GM13977 (cell line): ENCODE measurements around the gene STIP1.
A peak's percentile ranks its signal among the peaks of the same experiment; 100 is the strongest.

ENCODE experiments used
- DNase-seq: peaks from one replicate; pipeline ENCODE4 v3.0.0; 2012; ENCODE audit warnings: low spot score
- in situ Hi-C: fragments of 300-500 bp; cut with MboI; formaldehyde crosslinking; loops from one replicate; pipeline ENCODE4 v1.12.0; 2022; ENCODE audit warnings: low sequenced_read_pairs, low pct_unique_long_range_greater_than_20kb, mixed read lengths, inconsistent platforms; ENCODE audit not compliant: unreplicated experiment
- TF ChIP-seq, protein P1 (sequence below): IDR thresholded peaks from 2 replicates; pipeline ENCODE4 v1.5.1; 2012; ENCODE audit warnings: mild to moderate bottlenecking, control low read depth; ENCODE audit not compliant: insufficient read depth; ENCODE audit errors: extremely low read depth, missing control alignments

Gene STIP1

DNA sequence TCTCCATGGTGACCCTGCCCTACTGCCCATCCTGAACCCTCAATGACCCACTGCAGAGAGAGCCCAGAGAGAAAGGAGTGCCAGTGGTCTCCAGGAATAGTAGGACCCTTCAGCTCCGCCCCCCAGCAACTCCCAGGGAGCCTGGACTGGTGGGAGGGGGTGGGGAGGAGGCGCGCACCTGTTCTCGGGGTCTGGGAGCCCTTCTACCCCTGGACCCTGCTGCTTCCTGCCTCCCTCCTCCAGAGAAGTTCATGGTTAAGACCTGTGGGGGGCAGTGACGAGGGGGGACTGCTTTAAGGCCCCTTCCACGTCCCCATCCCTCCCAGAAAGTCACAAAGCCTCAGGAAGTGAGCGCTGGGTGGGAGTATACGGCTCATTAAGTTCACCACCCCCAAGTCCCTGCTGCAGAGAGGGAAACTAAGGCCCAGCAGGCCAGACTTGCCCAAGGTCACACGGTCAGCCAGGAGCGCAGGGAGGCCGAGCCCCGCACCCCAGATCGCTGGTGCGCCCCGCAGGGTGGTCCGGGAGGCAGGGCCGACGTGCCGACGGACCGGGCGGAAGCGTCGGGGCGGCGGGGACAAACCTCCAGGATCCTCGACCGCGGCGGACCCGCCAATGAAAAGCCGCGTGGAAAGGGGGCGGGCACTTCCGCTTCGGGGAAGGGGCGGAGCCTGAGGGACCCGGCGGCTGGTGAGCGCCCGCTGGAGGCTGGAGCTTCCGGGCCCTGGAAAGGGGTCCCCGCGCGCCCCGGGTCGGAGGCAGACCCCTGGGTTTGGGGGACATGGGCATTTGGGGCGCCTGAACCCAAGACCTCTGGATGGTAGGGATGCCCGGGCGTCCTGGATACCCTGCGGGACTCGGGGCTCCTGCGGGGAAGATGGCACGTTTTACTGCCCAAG, 39.9 kb downstream of the STIP1 start, which contains the start of the genes NUDT22 and TRPT1:
NUDT22 (plus strand) TSS at position 667 of the 899 bp plus-strand sequence. CDS start 379 bp downstream, outside the sequence.
TRPT1 (minus strand) TSS at position 579 of the 899 bp plus-strand sequence; CDS start at position 253, 326 bp downstream.
- peak; percentile 95 for DNase-seq
- in situ Hi-C loops, result no loop called here
- TF ChIP-seq, protein P1, sequence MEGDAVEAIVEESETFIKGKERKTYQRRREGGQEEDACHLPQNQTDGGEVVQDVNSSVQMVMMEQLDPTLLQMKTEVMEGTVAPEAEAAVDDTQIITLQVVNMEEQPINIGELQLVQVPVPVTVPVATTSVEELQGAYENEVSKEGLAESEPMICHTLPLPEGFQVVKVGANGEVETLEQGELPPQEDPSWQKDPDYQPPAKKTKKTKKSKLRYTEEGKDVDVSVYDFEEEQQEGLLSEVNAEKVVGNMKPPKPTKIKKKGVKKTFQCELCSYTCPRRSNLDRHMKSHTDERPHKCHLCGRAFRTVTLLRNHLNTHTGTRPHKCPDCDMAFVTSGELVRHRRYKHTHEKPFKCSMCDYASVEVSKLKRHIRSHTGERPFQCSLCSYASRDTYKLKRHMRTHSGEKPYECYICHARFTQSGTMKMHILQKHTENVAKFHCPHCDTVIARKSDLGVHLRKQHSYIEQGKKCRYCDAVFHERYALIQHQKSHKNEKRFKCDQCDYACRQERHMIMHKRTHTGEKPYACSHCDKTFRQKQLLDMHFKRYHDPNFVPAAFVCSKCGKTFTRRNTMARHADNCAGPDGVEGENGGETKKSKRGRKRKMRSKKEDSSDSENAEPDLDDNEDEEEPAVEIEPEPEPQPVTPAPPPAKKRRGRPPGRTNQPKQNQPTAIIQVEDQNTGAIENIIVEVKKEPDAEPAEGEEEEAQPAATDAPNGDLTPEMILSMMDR, result peak; percentile 29

DNA sequence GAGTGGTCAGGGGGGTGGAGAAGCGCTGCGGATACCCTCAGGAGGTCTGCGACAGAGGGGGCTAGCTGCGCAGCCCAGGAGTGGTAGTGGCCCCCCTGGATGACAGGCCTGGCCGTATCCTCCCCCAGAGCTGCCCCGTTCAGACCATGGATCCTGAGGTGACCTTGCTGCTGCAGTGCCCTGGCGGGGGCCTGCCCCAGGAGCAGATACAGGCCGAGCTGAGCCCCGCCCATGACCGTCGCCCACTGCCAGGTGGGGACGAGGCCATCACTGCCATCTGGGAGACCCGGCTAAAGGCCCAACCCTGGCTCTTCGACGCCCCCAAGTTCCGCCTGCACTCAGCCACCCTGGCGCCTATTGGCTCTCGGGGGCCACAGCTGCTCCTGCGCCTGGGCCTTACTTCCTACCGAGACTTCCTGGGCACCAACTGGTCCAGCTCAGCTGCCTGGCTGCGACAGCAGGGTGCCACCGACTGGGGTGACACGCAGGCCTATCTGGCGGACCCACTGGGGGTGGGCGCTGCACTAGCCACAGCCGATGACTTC, 40.6 kb downstream of the STIP1 start:
- TF ChIP-seq, protein P1, result peak; percentile 1
- DNase-seq, result peak; percentile 85
- in situ Hi-C loops, result no loop called here

DNA sequence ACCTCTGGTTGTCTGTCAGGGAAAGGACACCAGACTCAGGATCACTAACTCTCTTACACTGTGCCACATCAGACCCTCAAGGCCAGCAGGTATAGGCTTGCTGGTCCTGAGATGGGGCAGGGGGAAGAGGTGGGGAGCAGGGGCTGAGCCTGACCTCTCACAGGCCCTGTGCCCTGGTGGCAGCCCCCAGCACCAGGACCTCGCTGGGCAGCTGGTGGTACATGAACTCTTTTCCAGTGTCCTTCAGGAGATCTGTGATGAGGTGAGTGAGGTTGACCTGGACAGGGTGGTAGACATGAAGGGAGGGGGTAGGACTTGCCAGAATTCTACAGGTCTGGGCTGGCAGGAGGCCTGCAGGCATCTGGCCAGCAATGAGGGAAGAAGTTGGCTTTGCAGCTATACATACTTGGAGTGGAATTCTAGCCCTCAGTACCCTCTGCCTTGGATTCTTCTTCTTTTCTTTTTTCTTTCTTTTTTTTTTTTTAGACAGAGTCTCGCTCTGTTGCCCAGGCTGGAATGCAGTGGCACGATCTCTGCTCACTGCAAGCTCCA, 41.5 kb downstream of the STIP1 start:
- DNase-seq, result no peak
- TF ChIP-seq, protein P1, result no peak
- in situ Hi-C loops, result no loop called here

DNA sequence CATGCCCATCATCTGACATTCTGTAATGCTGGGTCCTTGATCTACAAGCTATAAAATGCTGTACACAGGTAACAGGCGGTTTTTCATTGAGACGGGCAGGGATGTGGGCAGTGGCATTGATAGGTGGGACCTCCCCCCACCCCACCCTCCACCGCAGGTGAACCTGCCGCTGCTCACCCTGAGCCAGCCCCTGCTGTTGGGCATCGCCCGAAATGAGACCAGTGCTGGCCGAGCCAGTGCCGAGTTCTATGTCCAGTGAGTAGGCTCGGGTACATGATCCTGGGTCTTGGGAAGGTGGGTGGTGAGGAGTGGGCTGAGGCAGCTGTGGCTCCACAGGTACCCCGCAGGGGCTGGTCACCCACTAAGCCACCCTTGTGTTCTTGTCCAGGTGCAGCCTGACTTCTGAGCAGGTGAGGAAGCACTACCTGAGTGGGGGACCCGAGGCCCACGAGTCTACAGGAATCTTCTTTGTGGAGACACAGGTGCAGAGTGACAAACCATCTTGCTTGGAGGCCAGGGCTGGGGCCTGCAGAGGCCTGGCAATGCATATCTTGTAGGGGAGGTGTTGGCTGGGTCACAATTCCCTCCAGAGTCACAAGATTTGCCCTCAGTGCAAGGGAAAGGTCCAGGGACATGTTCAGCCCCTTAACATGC, 43.2 kb downstream of the STIP1 start:
- TF ChIP-seq, protein P1, result no peak
- in situ Hi-C loops, result no loop called here
- no peak for DNase-seq

DNA sequence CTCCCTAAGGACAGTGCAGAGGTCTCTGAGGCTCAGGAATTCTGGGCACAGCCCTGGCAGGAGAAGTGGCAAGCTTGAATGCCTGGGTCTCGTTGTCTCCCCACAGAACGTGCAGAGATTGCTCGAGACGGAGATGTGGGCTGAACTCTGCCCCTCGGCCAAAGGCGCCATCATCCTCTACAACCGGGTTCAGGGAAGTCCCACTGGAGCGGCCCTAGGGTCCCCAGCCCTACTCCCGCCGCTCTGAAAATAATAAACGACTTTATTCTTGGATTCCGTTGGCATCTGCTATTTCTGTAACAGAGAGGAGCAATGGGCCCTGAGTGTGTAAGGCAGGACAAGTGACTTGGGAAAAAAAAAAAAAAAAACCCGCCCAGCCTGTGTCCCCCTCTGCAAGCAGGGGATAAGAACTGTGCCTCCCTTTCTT, 43.8 kb downstream of the STIP1 start:
- TF ChIP-seq, protein P1, result no peak
- in situ Hi-C loops, result no loop called here
- no peak for DNase-seq
